Memory B cell (primary cell): ENCODE results near the gene OPCML.

ENCODE experiments used
- ATAC-seq: fragments of 150-1000 bp; cut with Tn5 transposase; 2 replicates; pipeline ENCODE4 v1.10.0; 2021; ENCODE audit warnings: low read depth, mild to moderate bottlenecking, moderate library complexity
- DNase-seq, 2 donors: peaks; one replicate each; pipeline ENCODE4 v3.0.0; 2022; ENCODE audit warnings: low spot score in 2 of 2
- H3K27ac Mint-ChIP-seq: one replicate; pipeline ENCODE4 v1.8.0; 2022; ENCODE audit warnings: mild to moderate bottlenecking, moderate library complexity, mixed read lengths
- H3K27me3 Mint-ChIP-seq: one replicate; pipeline ENCODE4 v1.8.0; 2022; ENCODE audit warnings: mixed read lengths
- H3K36me3 Mint-ChIP-seq: one replicate; pipeline ENCODE4 v1.8.0; 2022; ENCODE audit warnings: mild to moderate bottlenecking, mixed read lengths
- H3K4me1 Mint-ChIP-seq: one replicate; pipeline ENCODE4 v1.8.0; 2022; ENCODE audit warnings: mixed read lengths
- H3K4me3 Mint-ChIP-seq: one replicate; pipeline ENCODE4 v1.8.0; 2022; ENCODE audit warnings: mild to moderate bottlenecking, moderate library complexity, mixed read lengths
- H3K9me3 Mint-ChIP-seq: one replicate; pipeline ENCODE4 v1.8.0; 2022; ENCODE audit warnings: mixed read lengths

Gene OPCML

GRCh38 chr11:133046252-133046651 is 486.0 kb downstream of the OPCML start:
- ATAC-seq, result no peak
- H3K4me3 Mint-ChIP-seq, result no peak overlapping the region
- no peaks in the 10 kb centered on the region for H3K27me3 Mint-ChIP-seq

GRCh38 chr11:133041928-133042882 is 490.1 kb downstream of the OPCML start:
- Mint-ChIP-seq H3K9me3 (no peaks in the 10 kb centered on the region), H3K27me3 (no peaks in the 10 kb centered on the region), H3K36me3 (no peaks in the 10 kb centered on the region), H3K4me1 (no peaks in the 10 kb centered on the region), H3K4me3 (no peak overlapping the region), H3K27ac (no peak overlapping the region)
- ATAC-seq, result no peak
- no peak for DNase-seq

More at GRCh38 chr11:133046252-133046651, 486.0 kb downstream of the OPCML start:
- Mint-ChIP-seq H3K27ac (no peak overlapping the region), H3K4me1 (no peaks in the 10 kb centered on the region), H3K9me3 (peaks cover 3% of the 10 kb centered on the region), H3K36me3 (no peaks in the 10 kb centered on the region)
- DNase-seq, result no peak

- Mint-ChIP-seq H3K36me3 (no peaks in the 10 kb centered on the region), H3K27ac (no peak overlapping the region), H3K4me1 (no peaks in the 10 kb centered on the region), H3K27me3 (no peaks in the 10 kb centered on the region), H3K9me3 (no peaks in the 10 kb centered on the region), H3K4me3 (no peak overlapping the region)
- DNase-seq, result no peak
- ATAC-seq, result no peak
Measured at GRCh38 chr11:133041181-133041580, 491.1 kb downstream of the OPCML start.

GRCh38 chr11:133040289-133040900 is 491.9 kb downstream of the OPCML start:
- H3K27ac Mint-ChIP-seq, result no peak overlapping the region
- H3K36me3 Mint-ChIP-seq, result no peaks in the 10 kb centered on the region
- no peak overlapping the region for H3K4me3 Mint-ChIP-seq
- no peaks in the 10 kb centered on the region for H3K4me1 Mint-ChIP-seq
- no peaks in the 10 kb centered on the region for H3K9me3 Mint-ChIP-seq
- ATAC-seq (no peak), DNase-seq (no peak)
- no peaks in the 10 kb centered on the region for H3K27me3 Mint-ChIP-seq

- no peak for DNase-seq
- no peaks in the 10 kb centered on the region for H3K9me3 Mint-ChIP-seq
- no peaks in the 10 kb centered on the region for H3K4me1 Mint-ChIP-seq
- H3K27me3 Mint-ChIP-seq, result no peaks in the 10 kb centered on the region
- no peak for ATAC-seq
- no peaks in the 10 kb centered on the region for H3K36me3 Mint-ChIP-seq
- no peak overlapping the region for H3K4me3 Mint-ChIP-seq
- no peak overlapping the region for H3K27ac Mint-ChIP-seq
Measured at GRCh38 chr11:133038850-133039249, 493.5 kb downstream of the OPCML start.

- peaks cover 3% of the 10 kb centered on the region for H3K9me3 Mint-ChIP-seq
- DNase-seq, result no peak
- no peaks in the 10 kb centered on the region for H3K27me3 Mint-ChIP-seq
- H3K36me3 Mint-ChIP-seq, result no peaks in the 10 kb centered on the region
- no peak overlapping the region for H3K27ac Mint-ChIP-seq
- H3K4me3 Mint-ChIP-seq, result no peak overlapping the region
- no peaks in the 10 kb centered on the region for H3K4me1 Mint-ChIP-seq
- ATAC-seq, result no peak
Measured at GRCh38 chr11:133034929-133035328, 497.4 kb downstream of the OPCML start.

- Mint-ChIP-seq H3K36me3 (no peaks in the 10 kb centered on the region), H3K4me3 (no peak overlapping the region), H3K27me3 (no peaks in the 10 kb centered on the region), H3K27ac (no peak overlapping the region), H3K4me1 (no peaks in the 10 kb centered on the region), H3K9me3 (peaks cover 3% of the 10 kb centered on the region)
- ATAC-seq (no peak), DNase-seq (no peak)
Measured at GRCh38 chr11:133029107-133029506, 503.2 kb downstream of the OPCML start.

GRCh38 chr11:133026952-133027351 is 505.3 kb downstream of the OPCML start:
- Mint-ChIP-seq H3K4me1 (no peaks in the 10 kb centered on the region), H3K4me3 (no peak overlapping the region), H3K36me3 (no peaks in the 10 kb centered on the region), H3K9me3 (peaks cover 3% of the 10 kb centered on the region), H3K27me3 (no peaks in the 10 kb centered on the region), H3K27ac (no peak overlapping the region)
- DNase-seq, result no peak
- ATAC-seq, result no peak

- no peak overlapping the region for H3K4me3 Mint-ChIP-seq
- ATAC-seq, result no peak
- H3K9me3 Mint-ChIP-seq, result no peaks in the 10 kb centered on the region
- DNase-seq, result no peak
- H3K36me3 Mint-ChIP-seq, result no peaks in the 10 kb centered on the region
- H3K27me3 Mint-ChIP-seq, result no peaks in the 10 kb centered on the region
- no peaks in the 10 kb centered on the region for H3K4me1 Mint-ChIP-seq
- H3K27ac Mint-ChIP-seq, result no peak overlapping the region
Measured at GRCh38 chr11:133024301-133024700, 508.0 kb downstream of the OPCML start.

GRCh38 chr11:133023232-133023631 is 509.1 kb downstream of the OPCML start:
- Mint-ChIP-seq H3K36me3 (no peaks in the 10 kb centered on the region), H3K4me3 (no peak overlapping the region)
- no peak for DNase-seq

GRCh38 chr11:133021553-133021952 is 510.7 kb downstream of the OPCML start:
- DNase-seq, result no peak
- H3K36me3 Mint-ChIP-seq, result no peaks in the 10 kb centered on the region
- H3K27me3 Mint-ChIP-seq, result no peaks in the 10 kb centered on the region

More at GRCh38 chr11:133023232-133023631, 509.1 kb downstream of the OPCML start:
- H3K4me1 Mint-ChIP-seq, result no peaks in the 10 kb centered on the region
- no peaks in the 10 kb centered on the region for H3K27me3 Mint-ChIP-seq
- no peak overlapping the region for H3K27ac Mint-ChIP-seq
- no peaks in the 10 kb centered on the region for H3K9me3 Mint-ChIP-seq
- no peak for ATAC-seq

GRCh38 chr11:133020372-133020714 is 512.0 kb downstream of the OPCML start:
- Mint-ChIP-seq H3K4me1 (no peaks in the 10 kb centered on the region), H3K4me3 (no peak overlapping the region), H3K36me3 (no peaks in the 10 kb centered on the region), H3K9me3 (peaks cover 1% of the 10 kb centered on the region), H3K27ac (no peak overlapping the region), H3K27me3 (no peaks in the 10 kb centered on the region)
- ATAC-seq (no peak), DNase-seq (no peak)

More at GRCh38 chr11:133021553-133021952, 510.7 kb downstream of the OPCML start:
- no peak overlapping the region for H3K4me3 Mint-ChIP-seq
- no peak overlapping the region for H3K27ac Mint-ChIP-seq
- H3K9me3 Mint-ChIP-seq, result no peaks in the 10 kb centered on the region
- no peaks in the 10 kb centered on the region for H3K4me1 Mint-ChIP-seq
- ATAC-seq, result no peak

GRCh38 chr11:133019545-133020371 is 512.5 kb downstream of the OPCML start:
- peaks cover 3% of the 10 kb centered on the region for H3K9me3 Mint-ChIP-seq
- no peaks in the 10 kb centered on the region for H3K4me1 Mint-ChIP-seq
- no peak overlapping the region for H3K4me3 Mint-ChIP-seq
- ATAC-seq (no peak), DNase-seq (no peak)
- no peaks in the 10 kb centered on the region for H3K36me3 Mint-ChIP-seq
- no peaks in the 10 kb centered on the region for H3K27me3 Mint-ChIP-seq
- H3K27ac Mint-ChIP-seq, result no peak overlapping the region

- Mint-ChIP-seq H3K4me1 (no peaks in the 10 kb centered on the region), H3K9me3 (peaks cover 3% of the 10 kb centered on the region), H3K36me3 (no peaks in the 10 kb centered on the region), H3K27ac (no peak overlapping the region), H3K4me3 (no peak overlapping the region), H3K27me3 (no peaks in the 10 kb centered on the region)
- no peak for ATAC-seq
- no peak for DNase-seq
Measured at GRCh38 chr11:133015457-133015856, 516.8 kb downstream of the OPCML start.
